ENCODE results near the gene SBF2. TPM values are rescaled to one million over a fixed set of nuclear protein-coding genes. Genes with fewer than 3 reads are reported as not detected.

Gene SBF2
- total RNA-seq, 4 donors from 2014 or later = 20.6 to 48.6 (median 26.0) TPM

DNA sequence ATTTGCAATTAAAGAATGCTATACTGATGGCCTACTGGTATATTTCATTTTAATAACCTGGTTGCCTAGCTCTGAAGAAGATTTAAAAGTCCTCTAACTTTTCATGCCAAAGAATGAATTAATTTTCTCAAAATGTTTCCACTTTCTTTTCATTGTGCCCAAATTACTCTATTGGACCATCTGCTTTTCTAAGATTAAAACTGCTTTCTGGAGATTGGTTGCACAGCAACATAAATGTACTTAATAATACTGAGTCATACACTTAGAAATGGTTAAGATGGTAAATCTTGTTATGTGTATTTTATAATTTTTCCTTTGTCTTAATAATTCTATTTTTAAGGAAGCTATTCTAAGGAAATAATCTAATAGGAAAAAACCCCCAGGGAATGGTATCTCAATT lies 479.9 kb downstream of the SBF2 start:
- Histone ChIP-seq H3K4me3 (no peak overlapping the region), H3K27me3 (no peaks in the 10 kb centered on the region), H3K4me1 (peaks cover 0 to 22% (median 0%) of the 10 kb centered on the region in 3 donors), H3K36me3 (peaks cover 0 to 35% (median 0%) of the 10 kb centered on the region in 3 donors), H3K9me3 (no peaks in the 10 kb centered on the region), H3K27ac (peak overlapping the region in 1 of 4 donors; percentile 76)
- no peak for DNase-seq
- intact Hi-C loops (cut with DNase I) = no loop called here
- TF ChIP-seq, protein P1, sequence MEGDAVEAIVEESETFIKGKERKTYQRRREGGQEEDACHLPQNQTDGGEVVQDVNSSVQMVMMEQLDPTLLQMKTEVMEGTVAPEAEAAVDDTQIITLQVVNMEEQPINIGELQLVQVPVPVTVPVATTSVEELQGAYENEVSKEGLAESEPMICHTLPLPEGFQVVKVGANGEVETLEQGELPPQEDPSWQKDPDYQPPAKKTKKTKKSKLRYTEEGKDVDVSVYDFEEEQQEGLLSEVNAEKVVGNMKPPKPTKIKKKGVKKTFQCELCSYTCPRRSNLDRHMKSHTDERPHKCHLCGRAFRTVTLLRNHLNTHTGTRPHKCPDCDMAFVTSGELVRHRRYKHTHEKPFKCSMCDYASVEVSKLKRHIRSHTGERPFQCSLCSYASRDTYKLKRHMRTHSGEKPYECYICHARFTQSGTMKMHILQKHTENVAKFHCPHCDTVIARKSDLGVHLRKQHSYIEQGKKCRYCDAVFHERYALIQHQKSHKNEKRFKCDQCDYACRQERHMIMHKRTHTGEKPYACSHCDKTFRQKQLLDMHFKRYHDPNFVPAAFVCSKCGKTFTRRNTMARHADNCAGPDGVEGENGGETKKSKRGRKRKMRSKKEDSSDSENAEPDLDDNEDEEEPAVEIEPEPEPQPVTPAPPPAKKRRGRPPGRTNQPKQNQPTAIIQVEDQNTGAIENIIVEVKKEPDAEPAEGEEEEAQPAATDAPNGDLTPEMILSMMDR (IDR thresholded peaks at IDR 0.05) = no peak
- TF ChIP-seq POLR2A (IDR thresholded peaks at IDR 0.05) = no peak

DNA sequence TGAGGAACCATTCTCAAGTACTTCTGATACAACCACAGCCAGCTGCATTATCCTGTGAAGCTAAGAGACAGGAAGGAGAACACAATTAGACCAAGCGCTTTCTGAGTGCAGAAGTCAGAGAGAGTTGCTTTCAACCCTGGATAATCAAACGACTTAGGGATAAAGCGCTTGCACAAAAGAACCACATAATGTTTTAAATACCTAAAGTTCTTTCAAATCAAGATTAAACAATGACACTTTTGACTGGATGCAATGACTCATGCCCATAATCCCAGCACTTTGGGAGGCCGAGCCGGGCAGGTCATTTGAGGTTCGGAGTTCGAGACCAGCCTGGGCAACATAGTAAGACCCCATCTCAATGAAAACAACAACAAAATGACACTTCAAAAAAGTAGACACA lies 485.1 kb downstream of the SBF2 start:
- intact Hi-C loops (cut with DNase I) = no loop called here
- no peak for DNase-seq
- peaks cover 2 to 7% (median 3%) of the 10 kb centered on the region in 3 donors for H3K4me1 ChIP-seq

DNA sequence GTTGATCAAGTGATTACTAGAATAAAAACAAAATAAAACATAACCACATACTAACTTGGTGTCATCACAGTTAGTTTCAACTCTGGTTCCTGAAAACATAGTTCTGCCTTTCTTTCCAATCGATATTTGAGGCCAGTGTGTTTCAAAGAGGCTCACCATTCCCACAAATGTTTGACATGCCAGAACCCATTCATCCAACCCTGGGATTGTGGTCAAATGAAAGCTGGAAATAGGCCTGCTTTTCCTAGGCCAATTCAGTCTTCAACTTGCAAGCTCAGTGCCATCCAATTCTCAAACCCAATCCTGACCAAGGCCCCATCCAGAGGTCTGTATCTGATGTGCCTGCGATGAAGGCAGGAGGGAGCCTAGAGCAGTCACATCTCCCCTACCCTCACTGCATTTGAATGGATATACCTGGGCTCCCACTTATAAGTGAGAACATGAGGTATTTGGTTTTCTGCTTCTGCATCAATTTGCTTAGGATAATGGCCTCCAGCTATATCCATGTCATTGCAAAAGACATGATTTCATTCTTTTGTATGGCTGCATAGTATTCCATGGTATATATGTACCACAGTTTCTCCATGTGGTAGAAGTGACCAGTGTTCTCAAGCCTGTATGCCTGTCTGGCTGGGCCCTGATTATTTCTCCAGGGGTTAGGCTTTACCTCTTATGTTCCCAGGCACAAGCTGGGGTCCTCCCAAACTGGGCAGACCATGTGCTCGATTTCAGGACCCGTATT lies 486.9 kb downstream of the SBF2 start:
- TF ChIP-seq, protein P1 (IDR thresholded peaks at IDR 0.05) = no peak
- TF ChIP-seq POLR2A (IDR thresholded peaks at IDR 0.05) = no peak
- Histone ChIP-seq H3K4me1 (peaks cover 6 to 26% (median 10%) of the 10 kb centered on the region in 3 donors), H3K27ac (no peak overlapping the region), H3K4me3 (no peak overlapping the region), H3K27me3 (no peaks in the 10 kb centered on the region), H3K9me3 (no peaks in the 10 kb centered on the region), H3K36me3 (peaks cover 0 to 57% (median 0%) of the 10 kb centered on the region in 3 donors)
- no peak for DNase-seq
- WGBS, 2 donors = 91 to 96% methylated on average over 4 of the region's 4 CpGs
- intact Hi-C loops (cut with DNase I) = no loop called here

More for the DNA sequence above, 485.1 kb downstream of the SBF2 start:
- Histone ChIP-seq H3K4me3 (no peak overlapping the region), H3K27me3 (no peaks in the 10 kb centered on the region), H3K27ac (no peak overlapping the region), H3K9me3 (no peaks in the 10 kb centered on the region), H3K36me3 (peaks cover 0 to 74% (median 0%) of the 10 kb centered on the region in 3 donors)
- TF ChIP-seq, protein P1 (IDR thresholded peaks at IDR 0.05) = no peak
- TF ChIP-seq POLR2A (IDR thresholded peaks at IDR 0.05) = no peak
- 47 to 58% methylated on average over 7 of the region's 7 CpGs for WGBS, 2 donors

DNA sequence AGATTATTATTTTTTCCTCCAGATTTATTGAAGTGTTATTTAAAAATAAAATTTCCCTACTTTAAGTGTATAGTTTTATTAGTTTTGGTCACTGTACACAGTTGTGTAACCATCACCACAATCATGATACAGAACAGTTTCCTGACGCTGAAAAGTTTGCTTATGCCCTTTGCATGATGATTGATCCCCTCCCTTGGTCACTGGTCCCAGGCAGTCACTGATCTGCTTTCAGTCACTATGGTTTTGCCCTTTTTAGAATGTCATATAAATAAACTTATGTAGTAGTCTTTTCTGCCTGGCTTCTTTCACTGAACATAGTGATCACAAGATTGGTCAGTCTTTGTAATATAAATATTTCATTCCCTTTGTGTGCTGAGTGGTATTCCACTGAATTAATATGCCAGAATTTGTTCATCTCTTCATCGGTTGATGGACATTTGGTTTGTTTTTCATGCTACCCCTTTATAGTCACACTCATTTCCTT lies 489.6 kb downstream of the SBF2 start:
- Histone ChIP-seq H3K4me1 (peaks cover 6 to 36% (median 18%) of the 10 kb centered on the region in 3 donors), H3K27me3 (no peaks in the 10 kb centered on the region), H3K4me3 (no peak overlapping the region), H3K9me3 (no peaks in the 10 kb centered on the region), H3K36me3 (peaks cover 0 to 41% (median 0%) of the 10 kb centered on the region in 3 donors), H3K27ac (peak overlapping the region in 3 of 4 donors; percentile 16 to 75 (median 62))
- TF ChIP-seq, protein P1 (IDR thresholded peaks at IDR 0.05) = no peak
- intact Hi-C loops (cut with DNase I) = no loop called here
- WGBS, 2 donors = 79 to 88% methylated on average over 2 of the region's 2 CpGs
- DNase-seq = no peak

DNA sequence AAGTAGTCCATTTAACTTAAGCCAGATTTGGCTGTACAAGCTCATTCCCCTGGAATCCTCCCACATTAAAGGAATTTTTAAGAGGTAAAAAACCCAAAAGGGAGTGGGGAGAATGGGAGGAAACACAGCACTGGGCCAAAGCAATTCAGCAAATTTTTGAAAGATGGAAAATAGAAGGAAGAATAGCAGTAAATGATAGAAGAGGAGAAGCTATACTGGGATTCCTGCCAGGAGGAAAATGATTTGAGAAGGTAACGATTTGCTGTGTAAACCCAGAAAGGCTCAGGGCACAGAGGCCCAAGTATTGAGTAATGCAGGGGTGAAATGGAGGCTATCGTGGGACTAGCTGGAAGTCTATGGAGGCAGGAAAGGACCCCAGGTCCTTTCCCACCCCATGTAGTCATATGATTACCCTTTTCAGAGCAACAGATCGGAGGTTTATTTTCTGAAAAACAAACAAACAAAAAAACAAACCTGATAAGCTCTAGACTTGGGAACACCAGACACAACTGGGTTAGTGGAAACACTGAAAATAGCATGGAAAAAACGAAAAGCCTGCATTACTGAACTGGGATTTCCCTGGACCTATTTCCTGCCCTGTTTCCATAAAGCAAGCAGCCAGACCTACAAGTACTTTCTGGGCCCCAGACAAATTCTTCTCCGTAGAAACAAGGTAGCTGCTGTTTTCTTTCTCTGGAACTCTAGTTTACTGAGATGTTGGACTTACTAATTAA lies 490.2 kb downstream of the SBF2 start:
- Histone ChIP-seq H3K4me1 (peaks cover 6 to 36% (median 18%) of the 10 kb centered on the region in 3 donors), H3K27ac (peak overlapping the region in 3 of 4 donors; percentile 62 to 75 (median 70)), H3K4me3 (no peak overlapping the region), H3K36me3 (peaks cover 0 to 42% (median 0%) of the 10 kb centered on the region in 3 donors), H3K9me3 (no peaks in the 10 kb centered on the region), H3K27me3 (no peaks in the 10 kb centered on the region)
- WGBS, 2 donors = 43 to 50% methylated on average over 5 of the region's 5 CpGs
- intact Hi-C loops (cut with DNase I) = no loop called here
- TF ChIP-seq, protein P1 (IDR thresholded peaks at IDR 0.05) = no peak
- TF ChIP-seq POLR2A (IDR thresholded peaks at IDR 0.05) = no peak
- no peak for DNase-seq

Data from esophagus squamous epithelium (tissue), 5 donors.